Ishikawa (cell line): ENCODE data around the gene AGMO.

Experiments used
- EP300 ChIP-seq: IDR thresholded peaks from 2 replicates; pipeline ENCODE4 v1.6.1; 2012; ENCODE audit warnings: borderline replicate concordance
- MAX ChIP-seq: IDR thresholded peaks from 2 replicates; pipeline ENCODE4 v1.6.1; 2012

- TF ChIP-seq MAX (no peak), EP300 (no peak)
Measured at GRCh38 chr7:15503603-15504290, 58.1 kb downstream of the AGMO start.
